Uterus (tissue), 2 donors: ENCODE results near the gene SLC25A26.

Experiments used
- POLR2A ChIP-seq, 2 donors: fragments of 450-650 bp; IDR thresholded peaks; one replicate each; pipeline ENCODE4 v1.6.1; 2016; ENCODE audit warnings: antibody characterized with exemption in 2 of 2, mild to moderate bottlenecking in 1 of 2, moderate library complexity in 1 of 2
- TF ChIP-seq, protein P1 (sequence below), 4 experiments: fragments of 200-600 bp in 2 of 4; fragments of 450-650 bp in 2 of 4; sonication (generic) in 2 of 4; IDR thresholded peaks; one replicate each; pipeline ENCODE4 v1.5.1; 2016 to 2019; ENCODE audit warnings: antibody characterized with exemption in 4 of 4, mild to moderate bottlenecking in 2 of 4, moderate library complexity in 1 of 4

DNA sequence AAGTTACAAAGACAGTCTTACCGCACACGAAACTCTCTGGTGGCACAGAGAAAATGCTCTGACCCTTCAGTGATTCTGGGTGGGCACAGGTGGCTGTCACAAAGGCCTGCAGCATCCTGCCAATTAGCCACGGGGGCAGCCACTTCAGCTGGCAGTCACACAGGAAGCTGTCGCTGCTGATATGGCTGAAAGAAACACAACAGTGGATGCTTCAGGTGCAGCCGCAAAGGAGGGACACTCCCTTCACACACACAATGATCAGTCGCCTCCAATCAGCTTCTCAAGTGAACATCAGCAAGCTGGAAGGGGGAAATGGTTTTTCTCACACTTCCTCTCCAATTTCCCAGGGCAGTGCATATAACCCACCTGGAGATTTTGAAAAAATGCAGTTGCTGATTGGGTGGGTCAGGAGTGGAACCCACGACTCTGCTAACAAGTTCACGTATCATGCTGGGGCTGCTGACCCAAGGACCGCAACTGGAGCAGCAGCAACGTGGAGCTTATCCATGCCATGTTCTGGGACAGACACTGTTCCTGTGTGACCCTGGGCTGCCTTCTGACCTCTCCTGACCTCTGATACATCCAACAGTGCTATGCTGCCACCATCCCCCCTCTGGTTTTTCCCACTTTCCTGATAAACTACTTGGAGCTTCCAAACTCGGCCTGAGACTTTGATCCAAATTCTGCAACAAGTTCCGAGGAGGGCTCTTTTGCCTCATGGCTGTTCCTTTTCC, 173.4 kb downstream of the SLC25A26 start:
- TF ChIP-seq, protein P1, sequence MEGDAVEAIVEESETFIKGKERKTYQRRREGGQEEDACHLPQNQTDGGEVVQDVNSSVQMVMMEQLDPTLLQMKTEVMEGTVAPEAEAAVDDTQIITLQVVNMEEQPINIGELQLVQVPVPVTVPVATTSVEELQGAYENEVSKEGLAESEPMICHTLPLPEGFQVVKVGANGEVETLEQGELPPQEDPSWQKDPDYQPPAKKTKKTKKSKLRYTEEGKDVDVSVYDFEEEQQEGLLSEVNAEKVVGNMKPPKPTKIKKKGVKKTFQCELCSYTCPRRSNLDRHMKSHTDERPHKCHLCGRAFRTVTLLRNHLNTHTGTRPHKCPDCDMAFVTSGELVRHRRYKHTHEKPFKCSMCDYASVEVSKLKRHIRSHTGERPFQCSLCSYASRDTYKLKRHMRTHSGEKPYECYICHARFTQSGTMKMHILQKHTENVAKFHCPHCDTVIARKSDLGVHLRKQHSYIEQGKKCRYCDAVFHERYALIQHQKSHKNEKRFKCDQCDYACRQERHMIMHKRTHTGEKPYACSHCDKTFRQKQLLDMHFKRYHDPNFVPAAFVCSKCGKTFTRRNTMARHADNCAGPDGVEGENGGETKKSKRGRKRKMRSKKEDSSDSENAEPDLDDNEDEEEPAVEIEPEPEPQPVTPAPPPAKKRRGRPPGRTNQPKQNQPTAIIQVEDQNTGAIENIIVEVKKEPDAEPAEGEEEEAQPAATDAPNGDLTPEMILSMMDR (IDR thresholded peaks at IDR 0.05) = no peak
- no peak for TF ChIP-seq POLR2A (IDR thresholded peaks at IDR 0.05)
